H1 (cell line): ENCODE results near the gene CDC37. TPM values are rescaled to one million over a fixed set of nuclear protein-coding genes. Genes with fewer than 3 reads are reported as not detected.

Experiments used
- CTCF ChIA-PET: fragments of 300-600 bp; sonication (Branson Sonifier 250); formaldehyde crosslinking; loops from one replicate; lab custom pipeline; 2021; ENCODE audit not compliant: partially characterized antibody; lab: Charles Lee
- POLR2A ChIA-PET: fragments of 300-600 bp; sonication (Branson Sonifier 250); formaldehyde crosslinking; loops from one replicate; lab custom pipeline; 2021; ENCODE audit warnings: inconsistent platforms; ENCODE audit not compliant: partially characterized antibody; lab: Charles Lee
- DNase-seq, 2 experiments: peaks; one replicate each; pipeline versions ENCODE4 v3.0.0 to v3.0.0-alpha.2; 2010 to 2022; ENCODE audit warnings: low spot score in 2 of 2, low read depth in 1 of 2, mixed read lengths in 1 of 2
- FAIRE-seq: peaks from 2 replicates; lab custom pipeline; 2011; peaks lifted over from hg19 to GRCh38; lab: Jason Lieb, UNC
- H2AFZ ChIP-seq: 2 replicates; pipeline ENCODE4 v1.8.1; 2012; ENCODE audit warnings: low read length, inconsistent platforms
- H2AK5ac ChIP-seq: 2 replicates; pipeline ENCODE4 v1.6.1; 2013; ENCODE audit warnings: low read depth, low read length
- H2BK120ac ChIP-seq: replicated peaks from 2 replicates; pipeline ENCODE3; 2013; ENCODE audit warnings: low read depth, low read length, inconsistent platforms
- H2BK12ac ChIP-seq: 2 replicates; pipeline ENCODE4 v1.6.1; 2013; ENCODE audit warnings: low read depth, low read length
- H2BK15ac ChIP-seq: 2 replicates; pipeline ENCODE4 v1.6.1; 2013; ENCODE audit warnings: low read length
- H2BK20ac ChIP-seq: 2 replicates; pipeline ENCODE4 v1.6.1; 2013; ENCODE audit warnings: low read length
- H2BK5ac ChIP-seq: 2 replicates; pipeline ENCODE4 v1.6.1; 2013; ENCODE audit warnings: low read depth, low read length
- H3K14ac ChIP-seq: 2 replicates; pipeline ENCODE4 v1.6.1; 2013; ENCODE audit warnings: inconsistent platforms; ENCODE audit not compliant: insufficient read length
- H3K18ac ChIP-seq: 2 replicates; pipeline ENCODE4 v1.6.1; 2013; ENCODE audit warnings: low read length; ENCODE audit errors: extremely low read depth
- H3K23ac ChIP-seq: 2 replicates; pipeline ENCODE4 v1.6.1; 2013; ENCODE audit warnings: inconsistent platforms; ENCODE audit not compliant: insufficient read length
- H3K23me2 ChIP-seq: 2 replicates; pipeline ENCODE4 v1.6.1; 2013; ENCODE audit warnings: low read depth, low read length
- H3K27ac ChIP-seq: 2 replicates; pipeline ENCODE4 v1.6.1; 2011; ENCODE audit warnings: low read depth, low read length, inconsistent platforms
- H3K27me3 ChIP-seq, 4 experiments: replicated peaks in 1 of 4; 1 replicate in 1 of 4; 2 replicates in 3 of 4; pipeline versions ENCODE4 v1.6.1 to v1.8.1; 2011 to 2013; ENCODE audit warnings: low read length in 3 of 4, mild to moderate bottlenecking in 3 of 4, inconsistent platforms in 2 of 4, mixed read lengths in 2 of 4, moderate library complexity in 1 of 4; ENCODE audit not compliant: control insufficient read depth in 3 of 4, insufficient read depth in 3 of 4; ENCODE audit errors: extremely low read depth in 1 of 4
- H3K36me3 ChIP-seq, 4 experiments: 2 replicates each; pipeline versions ENCODE4 v1.6.1 to v1.8.1; 2011 to 2013; ENCODE audit warnings: mild to moderate bottlenecking in 4 of 4, low read length in 3 of 4, moderate library complexity in 2 of 4, control low read depth in 1 of 4, inconsistent platforms in 1 of 4; ENCODE audit not compliant: insufficient read depth in 4 of 4, control insufficient read depth in 2 of 4
- H3K4ac ChIP-seq: replicated peaks from 2 replicates; pipeline ENCODE3; 2013; ENCODE audit warnings: low read length, low read depth, mixed read lengths, inconsistent platforms; ENCODE audit not compliant: insufficient read length
- H3K4me1 ChIP-seq, 4 experiments: replicated peaks in 1 of 4; 1 replicate in 1 of 4; 2 replicates in 3 of 4; pipeline versions ENCODE4 v1.6.1 to v1.8.1; 2011 to 2013; ENCODE audit warnings: low read length in 3 of 4, inconsistent platforms in 2 of 4, mixed read lengths in 1 of 4; ENCODE audit not compliant: insufficient read depth in 4 of 4, control insufficient read depth in 3 of 4
- H3K4me2 ChIP-seq, 2 experiments: 2 replicates each; pipeline versions ENCODE4 v1.6.1 to v1.8.1; 2011 to 2013; ENCODE audit warnings: low read depth in 2 of 2, low read length in 2 of 2, control low read depth in 1 of 2, inconsistent platforms in 1 of 2, mild to moderate bottlenecking in 1 of 2; ENCODE audit not compliant: insufficient read depth in 1 of 2
- H3K4me3 ChIP-seq, 4 experiments: fragments of 200-600, 300-600 bp in 1 of 4; sonication (generic), shearing (Covaris generic), sonication (Bioruptor Twin) in 1 of 4; 2 replicates each; pipeline versions ENCODE4 v1.5.1 to v1.8.1; 2011 to 2016; ENCODE audit warnings: low read length in 4 of 4, low read depth in 3 of 4, control low read depth in 2 of 4, inconsistent platforms in 2 of 4, mild to moderate bottlenecking in 2 of 4, mixed read lengths in 1 of 4, moderate library complexity in 1 of 4; ENCODE audit not compliant: insufficient read depth in 2 of 4; ENCODE audit errors: extremely low read depth in 1 of 4
- H3K56ac ChIP-seq: replicated peaks from 2 replicates; pipeline ENCODE3; 2013; ENCODE audit warnings: low read depth, mild to moderate bottlenecking, mixed read lengths, low read length, inconsistent platforms; ENCODE audit not compliant: insufficient read length
- H3K79me1 ChIP-seq: 2 replicates; pipeline ENCODE4 v1.6.1; 2013; ENCODE audit warnings: low read depth, low read length, control low read depth
- H3K79me2 ChIP-seq, 2 experiments: 2 replicates each; pipeline versions ENCODE4 v1.6.1 to v1.8.1; 2012 to 2013; ENCODE audit warnings: low read length in 2 of 2, mild to moderate bottlenecking in 2 of 2, inconsistent platforms in 1 of 2; ENCODE audit not compliant: insufficient read depth in 2 of 2, control insufficient read depth in 1 of 2
- H3K9ac ChIP-seq, 4 experiments: replicated peaks in 1 of 4; 1 replicate in 1 of 4; 2 replicates in 3 of 4; pipeline versions ENCODE4 v1.6.1 to v1.8.1; 2011 to 2013; ENCODE audit warnings: low read depth in 3 of 4, low read length in 3 of 4, control low read depth in 2 of 4, mild to moderate bottlenecking in 2 of 4, moderate library complexity in 2 of 4, inconsistent platforms in 1 of 4; ENCODE audit errors: extremely low read depth in 1 of 4
- H3K9me3 ChIP-seq, 2 experiments: 2 replicates each; pipeline versions ENCODE4 v1.6.1 to v1.8.1; 2012 to 2013; ENCODE audit warnings: mild to moderate bottlenecking in 2 of 2, moderate library complexity in 2 of 2, control low read depth in 1 of 2, inconsistent platforms in 1 of 2, low read depth in 1 of 2, low read length in 1 of 2, mixed read lengths in 1 of 2; ENCODE audit not compliant: insufficient read depth in 2 of 2
- H4K20me1 ChIP-seq, 2 experiments: replicated peaks in 1 of 2; 2 replicates each; pipeline versions ENCODE3 to v1.8.1; 2011 to 2013; ENCODE audit warnings: inconsistent platforms in 2 of 2, low read length in 2 of 2, mild to moderate bottlenecking in 1 of 2; ENCODE audit not compliant: insufficient read depth in 2 of 2, control insufficient read depth in 1 of 2
- H4K5ac ChIP-seq: 2 replicates; pipeline ENCODE4 v1.6.1; 2013; ENCODE audit warnings: low read length, low read depth, mixed read lengths, inconsistent platforms; ENCODE audit not compliant: insufficient read length
- H4K8ac ChIP-seq: 2 replicates; pipeline ENCODE4 v1.8.0; 2013; ENCODE audit warnings: mild to moderate bottlenecking, moderate library complexity, low read length, inconsistent platforms; ENCODE audit not compliant: insufficient read depth; ENCODE audit errors: extremely low read depth
- H4K91ac ChIP-seq: replicated peaks from 2 replicates; pipeline ENCODE3; 2013; ENCODE audit warnings: low read length, mixed read lengths, inconsistent platforms; ENCODE audit not compliant: insufficient read length
- GABPA ChIP-seq: IDR thresholded peaks from 2 replicates; pipeline ENCODE4 v1.6.1; 2011; ENCODE audit warnings: mild to moderate bottlenecking, low read length, moderate library complexity, borderline replicate concordance; ENCODE audit not compliant: insufficient read depth
- MAFK ChIP-seq: IDR thresholded peaks from 2 replicates; pipeline ENCODE4 v1.6.1; 2012; ENCODE audit warnings: low read depth, mild to moderate bottlenecking, improper control_type of control experiment, low read length
- PHF8 ChIP-seq: fragments of 200-600 bp; sonication (generic); conservative IDR thresholded peaks from 2 replicates; pipeline ENCODE4 v1.7.1; 2012; ENCODE audit warnings: low read depth, mild to moderate bottlenecking, inconsistent platforms, low read length, moderate library complexity
- WGBS, 2 experiments: shearing (Covaris generic) in 1 of 2; methylation state at CpG; one replicate each; pipeline versions ENCODE4 v1.1.6 to v1.1.7; 2013 to 2015; ENCODE audit warnings: low lambda C conversion rate in 2 of 2, mixed read lengths in 2 of 2, inconsistent platforms in 1 of 2, low coverage in 1 of 2, missing lambda C conversion rate in 1 of 2; ENCODE audit not compliant: insufficient replicate concordance in 2 of 2, insufficient coverage in 1 of 2, insufficient read length in 1 of 2; ENCODE audit errors: extremely low coverage in 1 of 2, missing lambda C conversion rate in 1 of 2; 5-methylcytosine and 5-hydroxymethylcytosine counted together
- polyA plus RNA-seq, 7 experiments: library from polyadenylated mRNA; depleted of rRNA in 3 of 7; stranded (reverse) in 5 of 7; unstranded in 2 of 7; fragments of >200 nt in 5 of 7; fragments of 200-250 nt in 2 of 7; gene quantifications; 1 replicate in 5 of 7; 2 replicates in 1 of 7; 4 replicates in 1 of 7; pipeline versions ENCODE4 v1.2.1 to v1.2.3, GENCODE V29; 2011 to 2013; ENCODE audit warnings: missing spikeins in 2 of 7, mixed read lengths in 2 of 7
- total RNA-seq: library from RNA; stranded (reverse); fragmentation: NEBNext Ultra II Directional; extraction: Animal tissue kit (Norgen Biotek cat#: 25700); gene quantifications from 2 replicates; pipeline ENCODE4 v1.2.1, GENCODE V29; 2021

The CDC37 gene
- total and polyA plus RNA-seq, 2 of the 8 experiments (the other 6 are each of a cell fraction or from before 2014, with no cell fraction given): 162 to 181 TPM

DNA sequence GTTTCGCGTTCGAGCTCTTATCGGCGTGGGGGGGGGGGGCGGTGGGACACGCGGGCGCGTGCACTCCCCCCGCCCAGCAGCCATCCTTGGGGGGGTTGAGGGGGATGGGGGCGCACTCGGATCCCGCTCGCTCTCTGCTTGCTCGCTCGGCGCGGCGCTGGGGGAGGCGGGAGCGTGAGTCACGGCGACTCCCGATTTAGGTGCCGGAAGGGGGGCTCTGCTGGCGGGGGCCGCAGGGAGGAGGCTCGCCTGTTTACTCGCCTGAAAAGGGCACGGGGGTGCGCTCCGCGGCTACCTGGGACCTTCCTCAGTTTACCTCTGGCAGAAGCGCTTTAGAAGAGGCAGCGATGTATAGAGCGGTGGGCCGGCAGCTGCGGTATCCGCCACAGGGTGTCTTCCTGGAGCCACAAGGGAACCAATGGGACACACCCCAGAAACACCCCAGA lies 15.9 kb upstream of the CDC37 start:
- Histone ChIP-seq H3K18ac (no peak overlapping the region; the same call in 1 of the 2 replicates), H3K4me2 (peak overlapping the region; percentile 98), H4K5ac (peak overlapping the region; percentile 0), H3K36me3 (no peaks in the 10 kb centered on the region), H3K79me2 (no peaks in the 10 kb centered on the region), H3K27me3 (peaks cover 44 to 87% (median 76%) of the 10 kb centered on the region in 4 experiments), H2BK20ac (no peak overlapping the region; the same call in 1 of the 2 replicates), H2BK12ac (peak overlapping the region; percentile 97; the same call in 1 of the 2 replicates), H4K8ac (no peak overlapping the region), H4K20me1 (peaks cover 0 to 16% of the 10 kb centered on the region in 2 experiments), H3K23ac (no peak overlapping the region), H3K4me1 (peaks cover 5 to 30% (median 14%) of the 10 kb centered on the region in 4 experiments), H3K79me1 (no peaks in the 10 kb centered on the region), H2BK5ac (peak overlapping the region; percentile 79), H3K4me3 (peak overlapping the region; percentile 37 to 60 (median 54)), H3K56ac (no peak overlapping the region), H3K9me3 (peaks cover 0 to 2% of the 10 kb centered on the region in 2 experiments; a peak in 1 of 4 replicates), H2AK5ac (no peak overlapping the region), H2AFZ (peak overlapping the region; percentile 38), H3K9ac (no peak overlapping the region), H3K23me2 (peaks cover 14% of the 10 kb centered on the region; the same call in 1 of the 2 replicates), H4K91ac (peak overlapping the region; percentile 98), H2BK120ac (no peak overlapping the region), H3K14ac (no peak overlapping the region), H2BK15ac (peak overlapping the region; percentile 96; the same call in 1 of the 2 replicates), H3K4ac (no peak overlapping the region), H3K27ac (no peak overlapping the region)
- FAIRE-seq: no peak
- ChIA-PET CTCF (interaction anchor here (0.9 to 9.4 kb wide), 3 partner anchors 10 to 392 kb away, joined by 3 to 172 read pairs (median 67); partner anchors contain the start of gene CDC37), POLR2A (interaction anchor here (5.0 kb wide), 1 partner anchor 14 kb away, joined by 33 read pairs; the partner anchor contains the start of gene CDC37)
- no peak for DNase-seq
- WGBS, 2 experiments: 3% methylated on average over 10 of the region's 40 CpGs; no CpG with 5 or more reads in 1 of the 2 experiments
- TF ChIP-seq PHF8 (no peak), GABPA (no peak), MAFK (no peak)
